Measurements from ENCODE around the gene FIGN. TPM values are rescaled to one million over a fixed set of nuclear protein-coding genes. Genes with fewer than 3 reads are reported as not detected.
A peak's percentile ranks its signal among the peaks of the same experiment; 100 is the strongest.

Gene FIGN
- total and polyA plus RNA-seq, 2 of the 13 experiments (the other 11 are each of a cell fraction or from before 2014, with no cell fraction given) = 6.6 to 6.7 TPM

- TF ChIP-seq PRDM15 (CRISPR knock-in tag; IDR thresholded peaks at IDR 0.05) = peak; percentile 48; the same call in 1 of the 2 replicates
- no peak for TF ChIP-seq SRSF1 (optimal IDR thresholded peaks at IDR 0.05; ENCODE audit: low read depth, low read length)
- TF ChIP-seq RNF2 (conservative IDR thresholded peaks at IDR 0.05; ENCODE audit: low read depth) = no peak
- TF ChIP-seq ZNF256 (CRISPR knock-in tag; conservative IDR thresholded peaks at IDR 0.05) = no peak
- TF ChIP-seq RFXANK (CRISPR knock-in tag; IDR thresholded peaks at IDR 0.05) = peak; percentile 18; the same call in 1 of the 2 replicates
- TF ChIP-seq ZNF615 (CRISPR knock-in tag; IDR thresholded peaks at IDR 0.05; ENCODE audit: borderline replicate concordance) = 0 out of 2 replicates have a peak, but pooled peaks have one; percentile 4
- TF ChIP-seq ARNTL (CRISPR knock-in tag; IDR thresholded peaks at IDR 0.05) = no peak; the same call in 1 of the 2 replicates
- no peak for TF ChIP-seq ZNF792 (CRISPR knock-in tag; IDR thresholded peaks at IDR 0.05)
- no peak; the same call in 1 of the 2 replicates for TF ChIP-seq POGK (CRISPR knock-in tag; conservative IDR thresholded peaks at IDR 0.05)
- no peak for TF ChIP-seq NR1H2 (CRISPR knock-in tag; IDR thresholded peaks at IDR 0.05; ENCODE audit: borderline replicate concordance, low read depth)
- TF ChIP-seq ZNF891 (CRISPR knock-in tag; IDR thresholded peaks at IDR 0.05) = 0 out of 2 replicates have a peak, but pooled peaks have one; percentile 19
- TF ChIP-seq ZNF572 (CRISPR knock-in tag; IDR thresholded peaks at IDR 0.05) = no peak; the same call in 1 of the 2 replicates
- TF ChIP-seq NFKB2 (CRISPR knock-in tag; IDR thresholded peaks at IDR 0.05; ENCODE audit: borderline replicate concordance) = peak; percentile 63; the same call in 1 of the 2 replicates
- 0 out of 2 replicates have a peak, but pooled peaks have one; percentile 30 for TF ChIP-seq ZNF274 (CRISPR knock-in tag; IDR thresholded peaks at IDR 0.05)
- no peak for TF ChIP-seq ELK4 (CRISPR knock-in tag; IDR thresholded peaks at IDR 0.05; ENCODE audit: borderline replicate concordance)
- TF ChIP-seq ZSCAN9 (CRISPR knock-in tag; IDR thresholded peaks at IDR 0.05; ENCODE audit: borderline replicate concordance) = 0 out of 2 replicates have a peak, but pooled peaks have one; percentile 25
- TF ChIP-seq NR2C2 (CRISPR knock-in tag; IDR thresholded peaks at IDR 0.05; ENCODE audit: borderline replicate concordance) = no peak
- TF ChIP-seq ZBTB2 (CRISPR knock-in tag; IDR thresholded peaks at IDR 0.05; ENCODE audit: low read depth) = no peak
- 0 out of 2 replicates have a peak, but pooled peaks have one; percentile 57 for TF ChIP-seq ZNF275 (CRISPR knock-in tag; IDR thresholded peaks at IDR 0.05; ENCODE audit: borderline replicate concordance)
- no peak for TF ChIP-seq ZSCAN30 (CRISPR knock-in tag; IDR thresholded peaks at IDR 0.05)
These were observed 803 bp upstream of the FIGN start (continued) for GRCh38 chr2:163736433-163737189.

Data from HepG2 (cell line).